ENCODE results near the gene RNF26. TPM values are rescaled to one million over a fixed set of nuclear protein-coding genes. Genes with fewer than 3 reads are reported as not detected.

The RNF26 gene
- total and polyA plus RNA-seq, 10 of the 15 experiments (the other 5 are each of a cell fraction or from before 2014, with no cell fraction given): 2.8 to 54.5 (median 17.7) TPM

DNA sequence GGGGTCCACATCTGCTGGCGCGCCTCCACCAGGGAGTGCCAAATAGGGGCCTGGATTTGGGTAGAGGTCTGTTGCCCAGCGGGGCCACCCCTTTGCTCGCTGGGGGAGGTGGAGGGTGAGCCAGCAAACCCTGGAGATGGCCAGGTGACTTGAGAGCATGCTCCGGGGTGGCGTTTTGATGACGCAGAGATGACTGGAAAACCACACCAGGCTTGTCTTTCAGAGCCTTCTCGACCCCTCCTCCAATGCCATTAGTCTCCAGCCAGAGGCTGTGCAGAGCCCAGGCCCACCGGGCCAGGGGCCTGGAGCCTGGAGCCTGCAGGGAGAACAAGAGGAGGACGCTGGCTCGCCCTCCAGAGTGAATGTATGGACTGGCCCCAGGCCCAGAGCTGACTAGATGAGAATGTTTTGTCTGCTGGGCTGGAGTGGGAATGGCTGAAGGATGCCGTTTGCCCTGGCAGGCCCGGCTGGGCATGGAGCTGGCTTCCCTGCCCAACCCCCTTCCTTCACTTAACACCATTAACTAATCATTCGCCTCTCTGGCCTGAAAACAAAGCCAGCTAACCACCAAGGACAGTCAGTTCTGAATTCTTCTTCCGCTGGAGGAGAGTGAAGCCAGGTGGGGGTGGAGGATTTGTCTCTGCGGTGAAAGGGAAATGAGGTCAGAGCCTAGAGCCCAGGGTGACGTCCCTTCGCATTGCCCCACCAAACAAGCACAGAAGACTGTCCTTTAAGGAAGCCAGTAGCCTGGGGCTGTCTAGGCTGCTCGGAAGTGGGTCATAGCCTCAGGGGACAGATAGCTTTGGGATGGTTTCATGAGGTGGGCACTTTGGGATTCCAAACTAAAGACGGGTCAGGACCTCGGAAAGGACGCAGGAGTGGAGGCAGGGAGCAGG, 15.8 kb upstream of the RNF26 start (continued):
- TF ChIP-seq, protein P1, sequence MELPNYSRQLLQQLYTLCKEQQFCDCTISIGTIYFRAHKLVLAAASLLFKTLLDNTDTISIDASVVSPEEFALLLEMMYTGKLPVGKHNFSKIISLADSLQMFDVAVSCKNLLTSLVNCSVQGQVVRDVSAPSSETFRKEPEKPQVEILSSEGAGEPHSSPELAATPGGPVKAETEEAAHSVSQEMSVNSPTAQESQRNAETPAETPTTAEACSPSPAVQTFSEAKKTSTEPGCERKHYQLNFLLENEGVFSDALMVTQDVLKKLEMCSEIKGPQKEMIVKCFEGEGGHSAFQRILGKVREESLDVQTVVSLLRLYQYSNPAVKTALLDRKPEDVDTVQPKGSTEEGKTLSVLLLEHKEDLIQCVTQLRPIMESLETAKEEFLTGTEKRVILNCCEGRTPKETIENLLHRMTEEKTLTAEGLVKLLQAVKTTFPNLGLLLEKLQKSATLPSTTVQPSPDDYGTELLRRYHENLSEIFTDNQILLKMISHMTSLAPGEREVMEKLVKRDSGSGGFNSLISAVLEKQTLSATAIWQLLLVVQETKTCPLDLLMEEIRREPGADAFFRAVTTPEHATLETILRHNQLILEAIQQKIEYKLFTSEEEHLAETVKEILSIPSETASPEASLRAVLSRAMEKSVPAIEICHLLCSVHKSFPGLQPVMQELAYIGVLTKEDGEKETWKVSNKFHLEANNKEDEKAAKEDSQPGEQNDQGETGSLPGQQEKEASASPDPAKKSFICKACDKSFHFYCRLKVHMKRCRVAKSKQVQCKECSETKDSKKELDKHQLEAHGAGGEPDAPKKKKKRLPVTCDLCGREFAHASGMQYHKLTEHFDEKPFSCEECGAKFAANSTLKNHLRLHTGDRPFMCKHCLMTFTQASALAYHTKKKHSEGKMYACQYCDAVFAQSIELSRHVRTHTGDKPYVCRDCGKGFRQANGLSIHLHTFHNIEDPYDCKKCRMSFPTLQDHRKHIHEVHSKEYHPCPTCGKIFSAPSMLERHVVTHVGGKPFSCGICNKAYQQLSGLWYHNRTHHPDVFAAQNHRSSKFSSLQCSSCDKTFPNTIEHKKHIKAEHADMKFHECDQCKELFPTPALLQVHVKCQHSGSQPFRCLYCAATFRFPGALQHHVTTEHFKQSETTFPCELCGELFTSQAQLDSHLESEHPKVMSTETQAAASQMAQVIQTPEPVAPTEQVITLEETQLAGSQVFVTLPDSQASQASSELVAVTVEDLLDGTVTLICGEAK (IDR thresholded peaks at IDR 0.05; ENCODE audit: borderline replicate concordance): peak; percentile 53; the same call in 1 of the 2 replicates
- TF ChIP-seq MEF2A (IDR thresholded peaks at IDR 0.05; ENCODE audit: insufficient read depth, low read depth, low read length) (no peak), ZNF384 (IDR thresholded peaks at IDR 0.05; ENCODE audit: borderline replicate concordance, low read depth, low read length) (no peak), HCFC1 (IDR thresholded peaks at IDR 0.05; ENCODE audit: low read length) (0 out of 2 replicates have a peak, but pooled peaks have one; percentile 21), HDAC2 (IDR thresholded peaks at IDR 0.05) (no peak), BHLHE40 (IDR thresholded peaks at IDR 0.05; ENCODE audit: borderline replicate concordance in 1 of 2, low read depth in 2 of 2, low read length in 1 of 2) (no peak), EP300 (IDR thresholded peaks at IDR 0.05; ENCODE audit: borderline replicate concordance in 1 of 2, control insufficient read depth in 1 of 2, low read depth in 2 of 2, low read length in 2 of 2) (no peak), ATF7 (IDR thresholded peaks at IDR 0.05; ENCODE audit: low read depth) (peak; percentile 89), HDAC6 (IDR thresholded peaks at IDR 0.05; ENCODE audit: unreplicated experiment) (no peak), FOS (IDR thresholded peaks at IDR 0.05; ENCODE audit: borderline replicate concordance, extremely low read depth, insufficient read length) (no peak), CREB1 (IDR thresholded peaks at IDR 0.05; ENCODE audit: low read depth) (peak; percentile 90), ZBED1 (IDR thresholded peaks at IDR 0.05; ENCODE audit: borderline replicate concordance) (no peak), FOXM1 (IDR thresholded peaks at IDR 0.05; ENCODE audit: low read depth, low read length) (no peak), STAT3 (IDR thresholded peaks at IDR 0.05; ENCODE audit: low read depth, low read length) (no peak), USF2 (IDR thresholded peaks at IDR 0.05; ENCODE audit: borderline replicate concordance, low read depth, low read length) (no peak)
- TF ChIP-seq, protein P2, sequence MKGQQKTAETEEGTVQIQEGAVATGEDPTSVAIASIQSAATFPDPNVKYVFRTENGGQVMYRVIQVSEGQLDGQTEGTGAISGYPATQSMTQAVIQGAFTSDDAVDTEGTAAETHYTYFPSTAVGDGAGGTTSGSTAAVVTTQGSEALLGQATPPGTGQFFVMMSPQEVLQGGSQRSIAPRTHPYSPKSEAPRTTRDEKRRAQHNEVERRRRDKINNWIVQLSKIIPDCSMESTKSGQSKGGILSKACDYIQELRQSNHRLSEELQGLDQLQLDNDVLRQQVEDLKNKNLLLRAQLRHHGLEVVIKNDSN (IDR thresholded peaks at IDR 0.05; ENCODE audit: borderline replicate concordance, extremely low read length, insufficient read depth, low read depth, low read length): no peak
- TF ChIP-seq, protein P3, sequence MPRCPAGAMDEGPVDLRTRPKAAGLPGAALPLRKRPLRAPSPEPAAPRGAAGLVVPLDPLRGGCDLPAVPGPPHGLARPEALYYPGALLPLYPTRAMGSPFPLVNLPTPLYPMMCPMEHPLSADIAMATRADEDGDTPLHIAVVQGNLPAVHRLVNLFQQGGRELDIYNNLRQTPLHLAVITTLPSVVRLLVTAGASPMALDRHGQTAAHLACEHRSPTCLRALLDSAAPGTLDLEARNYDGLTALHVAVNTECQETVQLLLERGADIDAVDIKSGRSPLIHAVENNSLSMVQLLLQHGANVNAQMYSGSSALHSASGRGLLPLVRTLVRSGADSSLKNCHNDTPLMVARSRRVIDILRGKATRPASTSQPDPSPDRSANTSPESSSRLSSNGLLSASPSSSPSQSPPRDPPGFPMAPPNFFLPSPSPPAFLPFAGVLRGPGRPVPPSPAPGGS (IDR thresholded peaks at IDR 0.05; ENCODE audit: borderline replicate concordance, insufficient read depth, low read depth, low read length, poor library complexity, severe bottlenecking): no peak
- TF ChIP-seq, protein P4, sequence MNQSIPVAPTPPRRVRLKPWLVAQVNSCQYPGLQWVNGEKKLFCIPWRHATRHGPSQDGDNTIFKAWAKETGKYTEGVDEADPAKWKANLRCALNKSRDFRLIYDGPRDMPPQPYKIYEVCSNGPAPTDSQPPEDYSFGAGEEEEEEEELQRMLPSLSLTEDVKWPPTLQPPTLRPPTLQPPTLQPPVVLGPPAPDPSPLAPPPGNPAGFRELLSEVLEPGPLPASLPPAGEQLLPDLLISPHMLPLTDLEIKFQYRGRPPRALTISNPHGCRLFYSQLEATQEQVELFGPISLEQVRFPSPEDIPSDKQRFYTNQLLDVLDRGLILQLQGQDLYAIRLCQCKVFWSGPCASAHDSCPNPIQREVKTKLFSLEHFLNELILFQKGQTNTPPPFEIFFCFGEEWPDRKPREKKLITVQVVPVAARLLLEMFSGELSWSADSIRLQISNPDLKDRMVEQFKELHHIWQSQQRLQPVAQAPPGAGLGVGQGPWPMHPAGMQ (IDR thresholded peaks at IDR 0.05; ENCODE audit: borderline replicate concordance): no peak
